Prostate gland (tissue), 2 donors: ENCODE measurements around the gene SPOCK1.

Experiments used
- CTCF ChIP-seq, 4 experiments: fragments of 200-600 bp in 2 of 4; fragments of 450-650 bp in 2 of 4; sonication (generic) in 2 of 4; IDR thresholded peaks; 1 replicate in 3 of 4; 2 replicates in 1 of 4; pipeline ENCODE4 v1.5.1; 2016 to 2019; ENCODE audit warnings: antibody characterized with exemption in 4 of 4, mild to moderate bottlenecking in 2 of 4, moderate library complexity in 2 of 4
- POLR2AphosphoS5 ChIP-seq: sonication (generic); formaldehyde crosslinking; IDR thresholded peaks from one replicate; pipeline ENCODE4 v1.6.1; 2017; ENCODE audit warnings: antibody characterized with exemption

DNA sequence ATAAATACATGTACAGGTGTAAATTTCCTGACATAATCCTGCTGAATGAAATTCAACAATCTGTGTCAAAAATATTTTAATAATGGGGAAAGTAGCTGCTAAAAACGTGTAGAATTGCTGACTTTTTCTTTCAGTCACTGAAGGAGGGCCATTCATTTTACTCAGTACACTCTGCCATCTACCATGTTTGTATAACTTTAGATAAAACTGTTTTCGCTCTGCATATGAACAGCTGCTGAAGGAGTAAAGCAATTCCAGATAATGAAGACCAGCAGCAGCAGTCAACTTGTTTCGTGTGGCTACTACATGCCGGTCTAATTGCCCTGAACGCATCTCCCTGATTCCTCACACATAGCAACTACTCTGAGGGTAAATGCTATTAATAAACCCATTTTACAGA lies 380.5 kb downstream of the SPOCK1 start:
- TF ChIP-seq CTCF (IDR thresholded peaks at IDR 0.05) (no peak), POLR2AphosphoS5 (no peak)
